Peyer's patch (tissue), 4 donors: ENCODE results near the gene PLEKHB2.
"Not testable (repeated sequence)": the region's sequence is repeated elsewhere in the genome, so short reads cannot be mapped to it uniquely, and the experiment has no call there.

Experiments
- CTCF ChIP-seq, 6 experiments: fragments of 450-650 bp in 4 of 6; fragments of 200-600 bp in 2 of 6; sonication (generic) in 1 of 6; IDR thresholded peaks; one replicate each; pipeline ENCODE4 v1.5.1; 2017 to 2019; ENCODE audit warnings: antibody characterized with exemption in 6 of 6, mild to moderate bottlenecking in 3 of 6, moderate library complexity in 1 of 6
- POLR2A ChIP-seq, 2 donors: fragments of 450-650 bp; IDR thresholded peaks; one replicate each; pipeline ENCODE4 v1.5.1; 2017; ENCODE audit warnings: antibody characterized with exemption in 2 of 2, mild to moderate bottlenecking in 2 of 2, moderate library complexity in 2 of 2

GRCh38 chr2:131068172-131068571 lies 37.0 kb upstream of the PLEKHB2 start:
- TF ChIP-seq CTCF, POLR2A (IDR thresholded peaks at IDR 0.05): not testable (repeated sequence)
